ENCODE results near the gene ERCC6L2.

DNA sequence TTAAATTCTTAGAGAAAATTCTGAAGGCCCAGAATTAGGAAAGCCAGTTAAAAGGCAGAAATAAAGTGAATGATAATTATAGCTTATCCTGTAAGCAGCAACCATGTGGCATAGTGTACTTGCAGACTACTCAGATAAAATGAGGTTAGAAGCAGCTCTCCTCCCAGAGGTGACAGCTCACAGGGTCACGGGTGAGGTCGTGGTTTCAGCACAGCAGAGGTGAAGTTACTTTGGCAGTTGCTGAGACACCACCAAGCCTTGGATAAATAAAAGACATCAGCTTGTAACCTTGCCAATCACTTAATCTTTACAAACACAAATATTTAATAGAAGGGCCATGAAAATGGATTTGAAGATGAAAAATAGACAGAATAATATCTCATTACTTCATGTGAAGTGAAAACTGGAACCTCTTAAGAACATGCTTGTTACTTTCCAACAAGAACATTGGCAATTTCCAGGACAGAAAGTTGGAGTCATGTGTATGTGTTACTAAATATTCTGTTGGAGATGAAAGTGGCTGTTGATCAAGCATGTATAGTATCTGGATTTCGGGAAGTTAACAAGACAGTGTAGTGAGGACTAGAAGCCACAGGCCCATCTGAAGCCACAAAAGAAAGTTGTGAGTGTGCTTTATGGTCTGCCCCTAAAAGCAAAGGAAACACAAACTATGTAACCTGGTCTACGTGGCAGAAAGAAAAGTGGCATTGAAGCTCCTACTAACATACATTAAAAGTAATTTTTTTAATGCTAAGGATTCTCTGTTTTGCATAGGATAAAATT is 134.4 kb downstream of the ERCC6L2 start:
- TF ChIP-seq, protein P1, sequence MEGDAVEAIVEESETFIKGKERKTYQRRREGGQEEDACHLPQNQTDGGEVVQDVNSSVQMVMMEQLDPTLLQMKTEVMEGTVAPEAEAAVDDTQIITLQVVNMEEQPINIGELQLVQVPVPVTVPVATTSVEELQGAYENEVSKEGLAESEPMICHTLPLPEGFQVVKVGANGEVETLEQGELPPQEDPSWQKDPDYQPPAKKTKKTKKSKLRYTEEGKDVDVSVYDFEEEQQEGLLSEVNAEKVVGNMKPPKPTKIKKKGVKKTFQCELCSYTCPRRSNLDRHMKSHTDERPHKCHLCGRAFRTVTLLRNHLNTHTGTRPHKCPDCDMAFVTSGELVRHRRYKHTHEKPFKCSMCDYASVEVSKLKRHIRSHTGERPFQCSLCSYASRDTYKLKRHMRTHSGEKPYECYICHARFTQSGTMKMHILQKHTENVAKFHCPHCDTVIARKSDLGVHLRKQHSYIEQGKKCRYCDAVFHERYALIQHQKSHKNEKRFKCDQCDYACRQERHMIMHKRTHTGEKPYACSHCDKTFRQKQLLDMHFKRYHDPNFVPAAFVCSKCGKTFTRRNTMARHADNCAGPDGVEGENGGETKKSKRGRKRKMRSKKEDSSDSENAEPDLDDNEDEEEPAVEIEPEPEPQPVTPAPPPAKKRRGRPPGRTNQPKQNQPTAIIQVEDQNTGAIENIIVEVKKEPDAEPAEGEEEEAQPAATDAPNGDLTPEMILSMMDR (IDR thresholded peaks at IDR 0.05), result no peak
- no peak for TF ChIP-seq EZH2 (IDR thresholded peaks at IDR 0.05; ENCODE audit: borderline replicate concordance, insufficient read depth, low read depth, low read length, poor library complexity, severe bottlenecking)

Measured in B cell (primary cell).